ENCODE measurements around the gene KISS1R.
"Not testable (repeated sequence)": the region's sequence is repeated elsewhere in the genome, so short reads cannot be mapped to it uniquely, and the experiment has no call there.

KISS1R gene

GRCh38 chr19:956766-957440 is 39.8 kb downstream of the KISS1R start:
- peaks cover 19% of the 10 kb centered on the region; the same call in 1 of the 2 replicates for H3K27me3 ChIP-seq (ENCODE audit: insufficient read depth, low read length)
- H3K79me2 ChIP-seq (ENCODE audit: insufficient read depth, low read length): no peaks in the 10 kb centered on the region
- no peak overlapping the region for H3K9ac ChIP-seq (ENCODE audit: low read length)
- TF ChIP-seq EZH2 (IDR thresholded peaks at IDR 0.05; ENCODE audit: borderline replicate concordance, low read length): no peak
- TF ChIP-seq, protein P1, sequence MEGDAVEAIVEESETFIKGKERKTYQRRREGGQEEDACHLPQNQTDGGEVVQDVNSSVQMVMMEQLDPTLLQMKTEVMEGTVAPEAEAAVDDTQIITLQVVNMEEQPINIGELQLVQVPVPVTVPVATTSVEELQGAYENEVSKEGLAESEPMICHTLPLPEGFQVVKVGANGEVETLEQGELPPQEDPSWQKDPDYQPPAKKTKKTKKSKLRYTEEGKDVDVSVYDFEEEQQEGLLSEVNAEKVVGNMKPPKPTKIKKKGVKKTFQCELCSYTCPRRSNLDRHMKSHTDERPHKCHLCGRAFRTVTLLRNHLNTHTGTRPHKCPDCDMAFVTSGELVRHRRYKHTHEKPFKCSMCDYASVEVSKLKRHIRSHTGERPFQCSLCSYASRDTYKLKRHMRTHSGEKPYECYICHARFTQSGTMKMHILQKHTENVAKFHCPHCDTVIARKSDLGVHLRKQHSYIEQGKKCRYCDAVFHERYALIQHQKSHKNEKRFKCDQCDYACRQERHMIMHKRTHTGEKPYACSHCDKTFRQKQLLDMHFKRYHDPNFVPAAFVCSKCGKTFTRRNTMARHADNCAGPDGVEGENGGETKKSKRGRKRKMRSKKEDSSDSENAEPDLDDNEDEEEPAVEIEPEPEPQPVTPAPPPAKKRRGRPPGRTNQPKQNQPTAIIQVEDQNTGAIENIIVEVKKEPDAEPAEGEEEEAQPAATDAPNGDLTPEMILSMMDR (IDR thresholded peaks at IDR 0.05; ENCODE audit: low read length): no peak
- no peak overlapping the region for H3K4me2 ChIP-seq (ENCODE audit: low read length)
- no peaks in the 10 kb centered on the region for H3K36me3 ChIP-seq (ENCODE audit: insufficient read depth, low read length)
- H2AFZ ChIP-seq (ENCODE audit: low read length): no peak overlapping the region
- no peaks in the 10 kb centered on the region for H3K9me2 ChIP-seq (ENCODE audit: low read depth, low read length)
- no peaks in the 10 kb centered on the region for H3K9me3 ChIP-seq (ENCODE audit: low read length)
- no peak overlapping the region for H3K4me3 ChIP-seq (ENCODE audit: low read depth, low read length, poor library complexity, severe bottlenecking)
- no peaks in the 10 kb centered on the region for H3F3A ChIP-seq (ENCODE audit: insufficient read depth, low read length)
- H3K27ac ChIP-seq (ENCODE audit: low read depth, low read length, poor library complexity, severe bottlenecking): no peak overlapping the region
- no peaks in the 10 kb centered on the region for H3K4me1 ChIP-seq (ENCODE audit: insufficient read depth, low read length, severe bottlenecking)
- no peaks in the 10 kb centered on the region for H4K20me1 ChIP-seq (ENCODE audit: insufficient read depth, low read length)

DNA sequence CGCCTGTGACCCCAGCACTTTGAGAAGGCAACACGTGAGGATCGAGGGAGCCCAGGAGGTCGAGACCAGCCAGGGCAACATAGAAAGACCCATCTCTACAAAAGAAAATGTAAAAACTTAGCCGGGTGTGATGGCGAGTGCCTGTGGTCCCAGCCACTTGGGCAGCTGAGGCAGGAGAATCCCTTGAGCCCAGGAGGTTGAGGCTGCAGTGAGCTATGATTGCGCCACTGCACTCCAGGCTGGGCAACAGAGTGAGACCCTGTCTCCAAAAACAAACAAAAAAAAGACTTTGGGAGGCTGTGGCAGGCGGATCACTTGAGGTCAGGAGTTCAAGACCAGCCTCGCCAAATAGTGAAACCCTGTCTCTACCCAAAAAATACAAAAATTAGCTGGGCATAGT is 40.4 kb downstream of the KISS1R start:
- H3K79me2 ChIP-seq (ENCODE audit: insufficient read depth, low read length); H3K9ac ChIP-seq (ENCODE audit: low read length); H3K36me3 ChIP-seq (ENCODE audit: insufficient read depth, low read length); H3K4me1 ChIP-seq (ENCODE audit: insufficient read depth, low read length, severe bottlenecking); H4K20me1 ChIP-seq (ENCODE audit: insufficient read depth, low read length); H3K9me3 ChIP-seq (ENCODE audit: low read length); H3K9me2 ChIP-seq (ENCODE audit: low read depth, low read length); H3K4me2 ChIP-seq (ENCODE audit: low read length); H3F3A ChIP-seq (ENCODE audit: insufficient read depth, low read length); H2AFZ ChIP-seq (ENCODE audit: low read length); H3K27ac ChIP-seq (ENCODE audit: low read depth, low read length, poor library complexity, severe bottlenecking); H3K4me3 ChIP-seq (ENCODE audit: low read depth, low read length, poor library complexity, severe bottlenecking): not testable (repeated sequence)
- H3K27me3 ChIP-seq (ENCODE audit: insufficient read depth, low read length): peaks cover 19% of the 10 kb centered on the region; the same call in 1 of the 2 replicates

DNA sequence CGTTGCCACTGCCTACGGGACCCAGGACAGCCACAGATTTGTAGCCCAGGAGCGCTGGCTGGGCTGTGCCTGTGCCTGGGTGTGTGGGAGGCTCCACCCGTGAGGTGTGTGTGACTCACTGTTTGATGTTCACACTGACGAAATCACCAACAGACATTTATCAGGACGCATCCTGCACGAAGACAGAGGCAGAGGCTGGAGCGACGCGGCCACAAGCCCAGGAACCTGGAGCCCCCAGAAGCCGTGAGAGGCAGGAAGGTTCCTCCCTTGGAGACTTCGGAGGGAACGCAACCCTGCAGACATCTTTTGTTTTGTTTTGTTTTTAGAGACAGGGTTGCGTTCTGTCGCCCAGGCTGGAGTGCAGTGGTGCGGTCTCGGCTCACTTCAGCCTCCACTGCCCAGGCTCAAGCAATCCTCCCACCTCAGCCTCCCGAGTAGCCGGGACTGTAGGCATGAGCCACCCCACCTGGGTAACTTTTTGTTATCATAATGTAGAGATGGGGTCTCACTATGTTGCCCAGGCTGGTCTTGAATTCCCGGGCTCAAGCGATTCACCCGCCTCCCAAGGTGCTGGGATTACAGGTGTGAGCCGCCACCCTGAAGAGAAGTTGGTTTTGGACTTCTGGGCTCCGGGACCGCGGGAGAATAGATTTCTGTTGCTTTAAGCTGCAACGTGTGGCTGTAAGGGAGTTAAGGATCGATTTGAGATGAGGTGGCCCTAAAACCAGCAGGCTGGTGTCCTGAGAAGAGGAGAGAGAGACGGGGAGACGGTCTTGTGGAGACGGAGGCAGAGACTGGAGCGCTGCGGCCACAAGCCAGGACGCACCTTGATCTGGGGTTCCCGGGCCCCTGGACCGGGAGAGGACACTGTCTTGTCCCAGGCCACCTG is 42.1 kb downstream of the KISS1R start:
- H3K4me2 ChIP-seq (ENCODE audit: low read length): no peak overlapping the region
- no peak for TF ChIP-seq EZH2 (IDR thresholded peaks at IDR 0.05; ENCODE audit: borderline replicate concordance, low read length)
- no peaks in the 10 kb centered on the region for H4K20me1 ChIP-seq (ENCODE audit: insufficient read depth, low read length)
- no peaks in the 10 kb centered on the region for H3K4me1 ChIP-seq (ENCODE audit: insufficient read depth, low read length, severe bottlenecking)
- H3K27me3 ChIP-seq (ENCODE audit: insufficient read depth, low read length): peaks cover 14% of the 10 kb centered on the region; the same call in 1 of the 2 replicates
- no peaks in the 10 kb centered on the region for H3K9me2 ChIP-seq (ENCODE audit: low read depth, low read length)
- H3K9me3 ChIP-seq (ENCODE audit: low read length): no peaks in the 10 kb centered on the region
- no peaks in the 10 kb centered on the region for H3K36me3 ChIP-seq (ENCODE audit: insufficient read depth, low read length)
- no peaks in the 10 kb centered on the region for H3F3A ChIP-seq (ENCODE audit: insufficient read depth, low read length)
- no peak overlapping the region for H3K4me3 ChIP-seq (ENCODE audit: low read depth, low read length, poor library complexity, severe bottlenecking)
- no peaks in the 10 kb centered on the region for H3K79me2 ChIP-seq (ENCODE audit: insufficient read depth, low read length)
- no peak overlapping the region for H3K27ac ChIP-seq (ENCODE audit: low read depth, low read length, poor library complexity, severe bottlenecking)
- H3K9ac ChIP-seq (ENCODE audit: low read length): no peak overlapping the region
- H2AFZ ChIP-seq (ENCODE audit: low read length): no peak overlapping the region

DNA sequence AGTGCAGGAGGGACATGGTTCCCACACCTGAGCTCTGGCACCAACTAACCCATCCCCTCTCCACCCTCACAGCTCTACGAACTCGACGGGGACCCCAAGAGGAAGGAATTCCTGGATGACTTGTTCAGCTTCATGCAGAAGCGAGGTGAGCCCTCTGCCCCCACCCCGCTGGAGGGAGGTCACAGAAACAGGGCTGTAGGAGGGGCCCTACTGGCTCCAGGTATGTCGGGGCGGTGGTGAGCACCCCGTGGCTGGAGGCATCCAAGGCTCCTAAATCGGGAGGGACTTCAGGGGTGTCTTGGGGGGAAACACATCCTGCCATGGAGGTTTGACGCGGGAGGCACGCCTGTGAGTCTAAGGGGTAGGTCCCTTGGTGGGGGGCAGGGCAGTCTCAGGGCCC is 42.9 kb downstream of the KISS1R start:
- no peaks in the 10 kb centered on the region for H3K9me2 ChIP-seq (ENCODE audit: low read depth, low read length)
- no peaks in the 10 kb centered on the region for H3K36me3 ChIP-seq (ENCODE audit: insufficient read depth, low read length)
- no peaks in the 10 kb centered on the region for H3K9me3 ChIP-seq (ENCODE audit: low read length)
- no peaks in the 10 kb centered on the region for H3F3A ChIP-seq (ENCODE audit: insufficient read depth, low read length)
- no peak overlapping the region for H3K9ac ChIP-seq (ENCODE audit: low read length)
- TF ChIP-seq, protein P1 (IDR thresholded peaks at IDR 0.05; ENCODE audit: low read length): no peak
- no peak for TF ChIP-seq EZH2 (IDR thresholded peaks at IDR 0.05; ENCODE audit: borderline replicate concordance, low read length)
- peaks cover 15% of the 10 kb centered on the region; the same call in 1 of the 2 replicates for H3K27me3 ChIP-seq (ENCODE audit: insufficient read depth, low read length)
- no peaks in the 10 kb centered on the region for H3K4me1 ChIP-seq (ENCODE audit: insufficient read depth, low read length, severe bottlenecking)
- H2AFZ ChIP-seq (ENCODE audit: low read length): no peak overlapping the region
- H3K79me2 ChIP-seq (ENCODE audit: insufficient read depth, low read length): no peaks in the 10 kb centered on the region
- H3K4me3 ChIP-seq (ENCODE audit: low read depth, low read length, poor library complexity, severe bottlenecking): no peak overlapping the region
- no peaks in the 10 kb centered on the region for H4K20me1 ChIP-seq (ENCODE audit: insufficient read depth, low read length)
- no peak overlapping the region for H3K4me2 ChIP-seq (ENCODE audit: low read length)
- H3K27ac ChIP-seq (ENCODE audit: low read depth, low read length, poor library complexity, severe bottlenecking): no peak overlapping the region
